Measurements from ENCODE around the gene PTGES3.

DNA sequence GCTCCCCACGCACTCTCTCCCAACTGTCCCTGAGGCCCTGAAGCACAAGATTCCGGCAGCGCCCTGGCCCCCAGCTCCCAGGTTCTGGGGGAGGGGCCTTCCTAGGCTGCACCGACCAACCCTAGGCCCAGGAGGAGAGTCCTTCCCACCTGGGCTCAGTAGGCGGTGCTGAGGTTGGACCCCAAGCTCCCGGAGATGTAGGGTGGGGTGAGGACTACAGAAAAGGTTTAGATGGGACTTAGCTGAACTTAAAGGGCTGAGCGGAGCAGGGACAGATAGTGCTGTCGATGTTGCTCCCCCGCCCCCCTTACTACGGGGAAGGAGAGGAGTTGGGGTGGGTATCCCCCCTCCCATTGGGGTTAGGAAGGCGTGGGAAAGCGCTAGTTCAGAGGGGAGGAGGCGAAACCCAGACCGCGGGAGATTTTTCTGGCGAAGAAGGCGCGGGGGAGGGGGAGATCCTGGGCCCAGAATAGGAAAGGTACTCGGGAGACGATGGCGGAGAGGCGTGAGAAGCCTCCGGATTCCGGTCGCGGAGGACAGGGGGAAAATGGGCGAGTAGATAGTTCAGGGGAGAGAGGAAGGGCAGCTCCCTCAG is 53.7 kb downstream of the PTGES3 start:
- TF ChIP-seq CTCF (IDR thresholded peaks at IDR 0.05) = no peak
- peak in 1 of 2 donors; percentile 34 for TF ChIP-seq POLR2A (IDR thresholded peaks at IDR 0.05)
